Epithelial cell of prostate (primary cell): ENCODE data around the gene CMC1.
"Not testable (repeated sequence)": the region's sequence is repeated elsewhere in the genome, so short reads cannot be mapped to it uniquely, and the experiment has no call there.

Source experiments
- DNase-seq: peaks from one replicate; pipeline ENCODE4 v3.0.0-alpha.2; 2011; ENCODE audit warnings: low read depth, low spot score
- H3K27ac ChIP-seq: fragments of 450-650 bp; 2 replicates; pipeline ENCODE4 v1.5.1; 2017; ENCODE audit warnings: mild to moderate bottlenecking

Gene CMC1, protein sequence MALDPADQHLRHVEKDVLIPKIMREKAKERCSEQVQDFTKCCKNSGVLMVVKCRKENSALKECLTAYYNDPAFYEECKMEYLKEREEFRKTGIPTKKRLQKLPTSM

DNA sequence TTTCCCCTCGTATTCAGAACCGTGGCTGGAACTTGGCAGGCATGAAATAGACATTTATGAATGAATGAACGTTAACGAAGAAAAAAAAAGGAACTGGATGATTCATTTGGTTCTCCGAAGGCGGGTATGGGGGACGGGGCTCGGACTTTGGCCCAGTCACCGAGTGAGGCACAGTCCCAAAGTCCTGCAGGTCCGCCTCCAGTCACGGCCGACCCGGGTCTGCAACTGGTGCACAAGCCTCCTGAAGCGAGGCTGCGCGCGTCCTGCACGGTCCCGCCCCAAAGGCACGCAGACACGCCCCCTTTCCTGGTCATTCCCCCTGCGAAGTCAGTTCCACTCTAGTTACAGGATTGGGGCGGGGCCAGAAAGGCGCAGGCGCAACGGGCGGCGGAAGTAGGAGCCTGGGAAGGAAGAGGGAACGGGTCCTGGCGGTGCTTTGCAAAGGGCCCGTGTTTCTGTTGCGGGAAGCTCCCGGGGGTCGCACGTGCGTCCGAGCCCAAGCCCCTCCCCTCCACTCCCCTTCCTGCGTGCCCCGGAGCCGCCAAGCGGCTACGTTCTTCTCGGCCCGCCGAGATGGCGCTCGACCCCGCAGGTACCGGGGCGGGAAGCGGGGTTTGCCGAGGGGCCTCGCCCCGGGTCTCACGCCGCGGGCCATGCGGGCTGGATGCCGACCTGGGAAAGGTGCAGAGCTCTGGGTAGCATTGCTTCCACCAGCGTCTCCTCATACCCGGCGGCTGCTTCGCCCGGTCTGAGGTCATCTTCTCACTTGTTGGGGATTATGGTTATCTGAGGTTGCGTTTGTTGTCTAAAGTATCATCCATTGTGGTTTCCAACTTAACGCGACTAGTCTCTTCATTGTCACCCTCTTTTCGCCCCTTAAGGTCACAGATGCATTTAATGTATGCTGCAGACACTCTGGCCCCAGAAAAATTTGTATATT lies at the start of gene CMC1:
Gene CMC1 (plus strand): TSS at position 399 of the 940 bp plus-strand sequence. CDS start 175 bp downstream, at position 574.
- DNase-seq = peak; percentile 70
- H3K27ac ChIP-seq = peak within 1 kb of the TSS; percentile 52

DNA sequence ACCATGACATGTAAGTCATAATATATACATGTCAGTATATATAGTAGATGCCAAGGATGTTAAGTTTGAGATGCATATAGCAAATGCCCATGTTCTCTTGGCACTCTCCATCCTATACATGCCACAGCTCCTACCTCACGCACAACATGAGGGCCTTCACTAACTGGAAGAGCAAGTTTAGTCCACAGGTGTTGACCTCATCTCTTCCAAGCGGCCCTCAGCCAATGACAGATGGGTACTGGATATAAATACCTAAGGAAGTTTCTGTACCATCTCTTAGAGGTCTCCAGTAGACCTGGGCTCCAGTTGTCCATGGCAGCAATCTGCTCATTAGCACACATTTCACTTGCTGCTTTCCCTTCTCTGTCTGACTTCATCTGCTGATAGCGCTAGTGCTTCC lies 43.3 kb upstream of the CMC1 start:
- no peak for DNase-seq
- H3K27ac ChIP-seq = no peak overlapping the region

DNA sequence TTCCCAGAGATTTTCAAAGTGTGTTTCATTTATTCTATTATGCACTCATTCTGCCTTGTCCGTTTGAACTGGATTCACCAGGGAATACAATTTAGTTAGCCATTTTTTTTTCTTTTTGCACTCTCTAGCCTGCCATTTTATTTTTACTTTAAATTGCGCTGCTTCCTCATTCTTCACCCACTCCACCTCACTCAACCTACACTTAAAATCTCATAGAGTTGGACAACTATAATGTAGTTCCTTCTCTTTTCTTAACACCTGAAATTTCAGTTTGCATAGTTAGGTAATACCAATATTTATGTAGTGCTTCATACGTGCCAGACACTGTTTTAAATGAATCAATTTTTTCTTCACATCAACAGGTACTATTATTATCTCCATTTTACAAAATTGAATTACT lies 42.4 kb upstream of the CMC1 start:
- no peak for DNase-seq

DNA sequence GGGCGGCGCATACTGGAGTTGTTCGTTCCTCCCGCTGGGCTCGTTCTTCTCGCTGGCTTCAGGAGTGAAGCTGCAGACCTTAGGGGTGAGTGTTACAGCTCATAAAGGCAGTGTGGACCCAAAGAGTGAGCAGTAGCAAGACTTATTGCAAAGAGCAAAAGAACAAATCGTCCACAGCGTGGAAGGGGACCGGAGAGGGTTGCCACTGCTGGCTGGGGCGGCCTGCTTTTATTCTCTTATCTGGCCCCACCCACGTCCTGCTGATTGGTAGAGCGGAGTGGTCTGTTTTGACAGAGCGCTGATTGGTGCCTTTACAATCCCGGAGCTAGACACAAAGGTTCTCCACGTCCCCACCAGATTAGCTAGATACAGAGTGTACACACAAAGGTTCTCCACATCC lies 41.8 kb upstream of the CMC1 start:
- H3K27ac ChIP-seq = not testable (repeated sequence)

More for the DNA sequence above, 42.4 kb upstream of the CMC1 start:
- H3K27ac ChIP-seq = no peak overlapping the region

DNA sequence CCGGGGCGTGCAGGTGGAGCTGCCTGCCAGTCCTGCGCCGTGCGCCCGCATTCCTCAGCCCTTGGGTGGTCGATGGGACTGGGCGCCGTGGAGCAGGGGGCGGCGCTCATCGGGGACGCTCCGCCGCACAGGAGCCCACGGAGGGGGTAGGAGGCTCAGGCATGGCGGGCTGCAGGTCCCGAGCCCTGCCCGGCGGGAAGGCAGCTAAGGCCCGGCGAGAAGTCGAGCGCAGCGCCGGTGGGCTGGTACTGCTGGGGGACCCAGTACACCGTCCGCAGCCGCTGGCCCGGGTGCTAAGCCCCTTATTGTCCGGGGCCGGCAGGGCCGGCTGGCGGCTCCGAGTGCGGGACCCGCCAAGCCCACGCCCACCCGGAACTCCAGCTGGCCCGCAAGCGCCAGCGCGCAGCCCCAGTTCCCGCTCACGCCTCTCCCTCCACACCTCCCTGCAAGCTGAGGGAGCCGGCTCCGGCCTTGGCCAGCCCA lies 41.0 kb upstream of the CMC1 start:
- DNase-seq, H3K27ac ChIP-seq: not testable (repeated sequence)

More for the DNA sequence above, 41.8 kb upstream of the CMC1 start:
- not testable (repeated sequence) for DNase-seq

DNA sequence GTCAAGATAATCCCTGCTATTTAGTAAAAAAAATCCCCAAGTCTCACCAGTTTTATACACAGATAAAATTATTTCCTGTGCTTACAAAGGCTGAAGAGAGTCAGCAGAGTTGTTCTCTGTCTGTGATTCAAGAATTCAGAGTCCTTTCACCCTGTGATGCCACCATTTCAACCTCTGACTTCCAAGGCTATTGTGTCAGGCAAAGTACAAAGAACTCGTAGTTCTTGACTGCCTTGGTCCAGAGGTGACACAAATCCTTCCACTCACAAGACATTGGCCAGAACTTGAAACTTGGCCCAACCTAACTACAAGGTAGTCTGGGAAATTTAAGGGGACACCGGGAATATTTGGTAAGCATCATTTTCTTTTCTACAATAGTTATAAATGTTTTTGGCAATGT lies 34.9 kb upstream of the CMC1 start:
- H3K27ac ChIP-seq = no peak overlapping the region
- DNase-seq = no peak

DNA sequence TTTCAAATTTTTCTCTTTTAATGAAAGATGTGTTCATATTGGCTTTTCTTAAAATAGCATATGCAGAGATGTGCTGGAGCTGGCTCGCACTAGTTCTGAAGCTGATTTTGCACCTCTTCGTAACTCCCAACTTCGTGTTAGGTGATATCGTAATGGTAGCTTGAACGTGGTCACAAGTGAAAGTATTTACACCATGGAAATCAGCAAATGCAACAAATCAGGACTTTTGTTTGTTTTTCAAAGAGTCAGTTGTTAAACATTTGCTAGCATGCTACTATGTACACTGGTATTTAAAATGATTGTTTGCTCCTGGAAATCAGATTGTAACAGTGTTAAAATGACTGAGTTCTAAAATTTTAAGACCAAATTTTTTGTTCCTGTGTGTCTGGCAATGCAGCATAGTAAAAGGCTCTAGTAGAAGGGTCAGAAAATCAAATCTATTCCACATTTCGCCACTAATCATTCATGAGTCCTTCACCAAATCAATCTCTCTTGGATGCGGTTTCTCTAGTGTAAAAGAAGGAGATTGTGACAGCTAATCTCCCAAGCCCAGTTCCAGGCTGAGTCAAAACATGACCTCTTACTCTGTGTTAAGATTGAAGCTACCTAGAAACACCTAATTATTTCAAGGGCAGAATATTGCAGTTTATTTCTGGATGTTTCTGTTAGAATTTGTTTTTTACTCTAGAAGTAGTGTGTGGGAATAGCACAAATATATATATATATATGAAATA lies 34.3 kb upstream of the CMC1 start:
- no peak for DNase-seq
- no peak overlapping the region for H3K27ac ChIP-seq

DNA sequence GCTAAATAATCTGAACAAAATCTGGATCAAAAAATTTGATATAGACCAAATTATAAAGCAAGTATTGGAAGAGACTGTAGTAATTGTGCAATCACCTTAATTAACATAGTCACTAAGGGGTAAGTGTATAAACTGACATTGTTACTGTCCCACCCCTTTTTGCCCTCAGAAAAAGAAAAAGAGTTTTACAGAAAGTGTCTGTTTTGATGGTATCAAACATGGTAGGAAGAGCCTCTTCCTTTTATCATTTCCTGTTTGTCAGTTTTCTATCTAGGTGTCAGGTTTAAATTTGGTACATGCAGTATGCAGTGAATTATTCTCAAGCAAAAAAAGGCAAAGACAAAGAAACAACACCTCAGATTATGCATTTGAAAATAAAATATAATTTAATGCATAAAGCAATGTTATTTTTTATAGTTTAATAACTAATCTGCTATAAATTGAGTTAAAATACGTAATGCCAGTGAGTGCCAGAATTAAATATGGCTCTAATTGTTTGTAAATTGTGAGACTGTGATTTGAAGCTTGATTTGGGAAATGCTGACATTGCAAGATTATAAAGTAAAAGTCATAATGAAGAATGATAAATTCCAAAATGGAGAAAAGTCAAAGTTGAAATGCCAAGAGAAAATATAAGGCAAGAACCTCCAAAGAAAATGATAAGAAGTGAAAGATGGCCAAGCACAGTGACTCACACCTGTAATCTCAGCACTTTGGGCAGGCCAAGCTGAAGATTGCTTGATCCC lies 30.3 kb upstream of the CMC1 start:
- H3K27ac ChIP-seq = no peak overlapping the region
- DNase-seq = no peak

DNA sequence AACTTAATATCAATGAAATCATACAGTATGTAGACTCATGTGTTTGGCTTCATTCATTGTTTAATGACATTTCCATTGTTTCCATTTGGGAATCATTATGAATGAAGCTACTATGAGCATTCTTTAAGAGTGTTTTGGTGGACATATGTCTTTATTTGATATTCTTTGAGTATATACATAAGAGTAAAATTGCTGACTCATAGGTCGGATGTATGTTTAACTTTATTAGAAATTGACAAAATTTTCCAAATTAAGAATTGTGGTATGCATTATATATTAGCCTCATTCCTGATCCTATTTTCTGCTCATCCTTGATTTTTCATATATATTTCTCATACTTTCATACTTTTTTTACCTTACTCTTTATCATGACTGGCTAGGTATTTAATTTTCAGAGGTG lies 28.7 kb upstream of the CMC1 start:
- DNase-seq = no peak
- H3K27ac ChIP-seq = no peak overlapping the region

DNA sequence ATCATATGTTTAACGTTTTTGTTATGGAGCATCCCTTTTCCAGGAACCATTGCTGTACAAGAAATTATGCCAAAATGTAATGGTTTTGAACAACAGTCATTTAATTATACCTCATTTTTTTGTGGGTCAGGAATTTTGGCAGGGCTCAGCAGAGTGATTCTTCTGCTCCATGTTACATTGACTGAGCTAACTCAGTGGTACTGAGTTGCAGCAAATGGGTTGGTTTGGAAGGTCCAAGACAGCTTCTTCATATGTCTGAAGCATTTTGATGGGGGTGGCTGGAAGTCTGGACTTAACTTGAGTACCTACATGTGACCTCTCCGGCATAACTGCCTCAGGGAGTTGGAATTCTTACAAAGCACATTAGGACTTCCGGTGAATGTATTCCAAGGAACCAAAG lies 26.0 kb upstream of the CMC1 start:
- no peak for DNase-seq
- H3K27ac ChIP-seq = no peak overlapping the region

DNA sequence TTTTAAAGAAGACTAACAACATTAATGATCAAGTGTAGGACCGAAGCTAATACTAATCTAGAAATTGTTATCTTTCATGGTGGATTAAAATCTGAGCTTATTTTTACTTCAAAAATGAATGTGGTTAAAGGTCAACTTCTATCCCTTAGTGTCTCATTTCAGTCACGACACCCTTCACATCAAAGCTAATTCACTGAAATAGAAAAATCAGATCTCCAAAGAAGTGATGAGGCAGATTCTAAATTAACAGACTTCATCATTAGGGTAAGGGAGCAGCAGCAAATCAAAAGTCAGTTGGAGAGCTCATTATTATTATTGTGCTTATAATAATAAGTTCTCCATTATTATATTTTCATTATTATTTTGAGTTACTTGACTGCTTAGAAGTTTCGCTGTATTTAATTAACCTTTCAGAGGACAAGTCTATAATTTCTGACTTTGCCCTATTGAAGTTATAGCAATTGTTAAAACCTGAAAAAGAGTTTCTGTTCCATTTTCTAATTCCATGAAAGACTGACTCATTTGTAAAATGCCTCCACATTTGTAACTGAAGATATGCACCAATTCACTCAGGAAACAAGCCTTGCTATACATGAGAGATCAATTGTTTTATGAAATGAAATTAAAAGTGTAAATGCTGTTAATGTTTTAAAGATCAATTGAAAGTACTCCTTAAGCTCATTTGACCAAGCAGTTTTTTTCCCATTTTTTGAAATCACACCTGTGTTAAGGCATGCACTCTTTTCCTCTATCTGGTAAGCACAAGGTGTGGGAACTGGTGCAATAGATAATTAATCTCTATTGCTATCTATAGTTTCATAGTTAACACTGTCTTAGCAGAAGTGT lies 23.1 kb upstream of the CMC1 start:
- no peak for DNase-seq
- no peak overlapping the region for H3K27ac ChIP-seq

DNA sequence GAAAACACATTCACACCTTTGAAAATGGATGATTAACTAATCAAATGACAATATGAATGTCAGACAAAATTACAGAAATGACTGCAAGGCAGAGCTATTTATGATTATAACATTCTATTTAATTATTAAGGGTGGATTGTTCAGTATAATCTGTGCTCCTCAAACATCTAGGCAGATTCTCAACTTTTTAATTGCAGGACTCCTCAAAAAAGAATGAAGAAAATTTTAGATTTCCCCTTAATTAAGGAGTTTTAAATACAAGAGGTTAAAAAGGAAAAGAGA lies 22.6 kb upstream of the CMC1 start:
- no peak for DNase-seq
- no peak overlapping the region for H3K27ac ChIP-seq

DNA sequence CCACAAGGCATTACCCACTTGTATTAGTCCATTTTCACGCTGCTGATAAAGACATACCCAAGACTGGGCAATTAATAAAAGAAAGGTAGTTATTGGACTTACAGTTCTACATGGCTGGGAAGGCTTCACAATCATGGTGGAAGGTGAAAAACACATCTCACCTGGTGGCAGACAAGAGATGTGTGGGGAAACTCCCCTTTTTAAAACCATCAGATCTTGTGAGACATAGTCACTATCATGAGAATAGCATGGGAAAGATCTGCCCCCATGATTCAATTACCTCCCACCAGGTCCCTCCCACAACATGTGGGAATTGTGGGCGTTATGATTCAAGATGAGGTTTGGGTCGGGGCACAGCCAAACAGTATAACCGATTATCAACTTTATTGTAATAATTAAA lies 17.0 kb upstream of the CMC1 start:
- no peak for DNase-seq
- no peak overlapping the region for H3K27ac ChIP-seq

DNA sequence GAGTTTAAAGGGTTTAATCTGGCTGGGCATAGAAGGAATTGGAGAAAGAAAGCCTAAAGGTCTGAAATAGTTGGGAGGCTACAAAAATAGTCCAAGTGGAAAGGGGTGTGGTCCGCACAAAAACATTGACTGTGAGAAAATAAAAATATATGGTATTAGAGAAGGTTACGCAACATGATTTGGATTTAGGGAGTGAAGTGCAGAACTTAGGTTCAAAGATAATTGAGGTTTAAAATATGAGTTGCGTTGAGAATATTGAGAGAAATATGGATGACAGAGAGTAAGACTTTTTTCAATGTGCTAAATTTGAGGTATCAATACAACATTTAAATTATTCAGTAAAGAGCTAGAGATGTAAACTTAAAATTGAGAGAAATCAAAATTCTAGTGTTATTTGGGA lies 15.4 kb upstream of the CMC1 start:
- DNase-seq = no peak
- H3K27ac ChIP-seq = no peak overlapping the region

DNA sequence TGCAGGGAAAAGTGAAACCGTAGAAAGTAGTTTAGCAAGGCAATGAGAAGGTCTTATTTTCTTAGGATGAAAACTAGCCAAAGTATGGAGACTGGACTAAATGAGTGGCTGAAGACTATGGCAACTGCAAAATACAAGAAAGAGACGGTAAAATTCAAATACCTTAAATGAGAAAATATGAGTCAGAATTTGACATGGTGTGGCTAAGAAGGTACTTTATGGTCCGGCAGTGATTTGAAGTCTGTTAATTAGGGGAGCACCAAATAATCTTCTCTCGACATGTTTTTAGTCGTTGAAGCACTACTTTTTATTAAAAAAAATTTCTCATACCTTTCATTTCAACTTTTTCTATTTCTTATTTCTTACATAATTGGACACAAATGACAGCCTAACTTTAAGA lies 12.8 kb upstream of the CMC1 start:
- no peak overlapping the region for H3K27ac ChIP-seq
- no peak for DNase-seq

DNA sequence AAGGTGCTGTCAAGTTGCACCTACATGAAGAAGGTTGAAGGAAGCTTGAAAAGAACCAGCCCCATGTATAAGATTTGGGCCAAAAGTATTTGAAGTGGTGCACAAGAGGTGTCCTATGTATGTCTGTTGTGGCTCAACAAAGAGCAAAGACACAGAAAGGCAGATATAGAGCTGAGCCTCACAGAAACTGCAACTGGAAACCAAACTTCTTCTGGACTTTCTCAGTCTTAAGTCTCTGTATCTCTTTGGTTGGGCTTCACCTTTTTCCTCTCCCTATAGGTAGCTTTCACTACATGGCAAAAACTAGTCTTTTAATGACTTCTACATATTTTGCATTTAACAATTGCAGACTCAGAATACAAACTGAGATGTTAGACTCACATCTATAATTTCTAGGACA lies 8.8 kb upstream of the CMC1 start:
- no peak overlapping the region for H3K27ac ChIP-seq
- no peak for DNase-seq

DNA sequence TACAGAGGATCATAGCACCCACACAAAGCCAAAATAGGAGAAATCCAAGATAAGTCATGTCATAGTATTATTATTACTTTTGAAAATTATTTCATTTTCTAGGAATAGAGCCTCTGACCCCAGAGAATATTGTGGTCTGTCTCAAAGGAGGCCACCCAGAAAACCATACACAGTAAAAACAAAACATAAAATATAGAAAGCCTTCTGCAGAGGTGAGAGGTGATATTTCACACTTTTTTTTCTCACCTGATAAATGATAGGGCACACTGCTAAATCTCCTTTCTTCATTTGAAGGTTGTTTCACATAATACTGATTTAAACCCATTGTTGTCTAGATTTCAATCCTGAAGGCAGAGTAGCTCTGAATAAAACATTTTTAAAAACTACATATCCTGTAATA lies 7.0 kb upstream of the CMC1 start:
- DNase-seq = no peak
- no peak overlapping the region for H3K27ac ChIP-seq

DNA sequence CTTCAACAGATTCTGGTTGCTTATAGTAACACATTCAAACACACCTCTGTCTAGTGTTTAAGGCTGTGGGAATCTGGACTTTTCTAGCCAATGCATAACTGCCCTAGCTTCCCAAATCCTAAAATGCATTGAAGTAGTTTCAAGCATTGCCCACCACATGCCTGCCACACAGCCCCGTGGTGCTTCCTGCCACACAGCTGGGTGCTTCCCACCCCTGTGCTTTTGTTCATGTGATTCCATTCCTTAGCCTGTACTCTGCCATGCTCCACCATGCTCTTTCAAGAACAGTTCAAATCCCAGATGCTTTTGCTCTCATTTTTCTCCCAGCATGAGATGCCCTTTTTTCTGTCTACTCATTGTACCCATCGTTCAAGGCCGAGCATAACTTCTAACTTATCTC lies 2.3 kb upstream of the CMC1 start:
- no peak for DNase-seq
- H3K27ac ChIP-seq = no peak overlapping the region

DNA sequence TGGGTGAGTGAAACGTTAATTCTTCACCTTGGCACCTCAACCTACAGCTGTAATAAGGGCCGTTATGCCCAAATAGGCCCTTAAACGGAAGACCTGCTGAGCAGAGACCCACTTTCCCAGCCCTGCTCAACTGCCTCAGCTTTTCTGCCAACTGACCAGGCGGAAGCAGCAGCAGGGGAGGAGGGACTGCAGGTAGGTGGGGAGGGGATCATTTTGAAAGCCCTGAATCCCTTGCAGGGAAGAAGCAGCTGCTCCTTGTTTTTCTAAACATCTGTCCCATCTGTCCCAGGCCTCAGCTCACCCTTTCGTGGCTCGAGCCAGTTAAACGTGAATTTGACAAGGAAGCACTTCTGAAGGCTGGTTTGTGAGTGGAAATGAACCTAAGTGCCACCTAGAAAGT lies 978 bp upstream of the CMC1 start:
- no peak for DNase-seq

DNA sequence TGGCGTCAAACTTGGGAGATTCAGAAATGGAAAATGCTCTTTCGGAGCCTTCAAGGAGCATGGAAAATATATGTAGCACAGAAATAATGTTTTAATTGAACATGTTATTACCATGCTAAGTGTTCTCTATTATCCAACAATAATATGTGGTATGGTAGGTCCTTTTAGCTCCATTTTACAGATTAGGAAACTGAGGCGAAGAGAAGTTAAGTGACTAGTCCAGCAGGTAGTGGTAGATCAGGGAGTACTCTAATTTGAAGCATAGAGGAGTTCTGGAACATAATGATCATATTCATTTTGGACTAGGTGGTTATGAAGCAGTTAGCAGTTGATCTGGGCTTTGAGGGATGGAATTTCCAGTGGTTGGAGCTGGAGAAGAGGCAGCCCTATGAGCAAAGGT lies 1.1 kb downstream of the CMC1 start:
- DNase-seq = no peak

More for the DNA sequence above, 978 bp upstream of the CMC1 start:
- H3K27ac ChIP-seq = no peak overlapping the region

More for the DNA sequence above, 1.1 kb downstream of the CMC1 start:
- no peak overlapping the region for H3K27ac ChIP-seq
